ENCODE results near the gene RAB36.

- no peak for TF ChIP-seq POLR2A (IDR thresholded peaks at IDR 0.05)
- TF ChIP-seq CTCF (IDR thresholded peaks at IDR 0.05 in 4 of 5, conservative IDR thresholded peaks at IDR 0.05 in 1 of 5): no peak
These were observed 18.8 kb downstream of the RAB36 start for GRCh38 chr22:23164091-23164490.

Data from gastrocnemius medialis (tissue), 4 donors.